ENCODE measurements around the gene THOC6.
"Not testable (repeated sequence)": the region's sequence is repeated elsewhere in the genome, so short reads cannot be mapped to it uniquely, and the experiment has no call there.

Gene THOC6

DNA sequence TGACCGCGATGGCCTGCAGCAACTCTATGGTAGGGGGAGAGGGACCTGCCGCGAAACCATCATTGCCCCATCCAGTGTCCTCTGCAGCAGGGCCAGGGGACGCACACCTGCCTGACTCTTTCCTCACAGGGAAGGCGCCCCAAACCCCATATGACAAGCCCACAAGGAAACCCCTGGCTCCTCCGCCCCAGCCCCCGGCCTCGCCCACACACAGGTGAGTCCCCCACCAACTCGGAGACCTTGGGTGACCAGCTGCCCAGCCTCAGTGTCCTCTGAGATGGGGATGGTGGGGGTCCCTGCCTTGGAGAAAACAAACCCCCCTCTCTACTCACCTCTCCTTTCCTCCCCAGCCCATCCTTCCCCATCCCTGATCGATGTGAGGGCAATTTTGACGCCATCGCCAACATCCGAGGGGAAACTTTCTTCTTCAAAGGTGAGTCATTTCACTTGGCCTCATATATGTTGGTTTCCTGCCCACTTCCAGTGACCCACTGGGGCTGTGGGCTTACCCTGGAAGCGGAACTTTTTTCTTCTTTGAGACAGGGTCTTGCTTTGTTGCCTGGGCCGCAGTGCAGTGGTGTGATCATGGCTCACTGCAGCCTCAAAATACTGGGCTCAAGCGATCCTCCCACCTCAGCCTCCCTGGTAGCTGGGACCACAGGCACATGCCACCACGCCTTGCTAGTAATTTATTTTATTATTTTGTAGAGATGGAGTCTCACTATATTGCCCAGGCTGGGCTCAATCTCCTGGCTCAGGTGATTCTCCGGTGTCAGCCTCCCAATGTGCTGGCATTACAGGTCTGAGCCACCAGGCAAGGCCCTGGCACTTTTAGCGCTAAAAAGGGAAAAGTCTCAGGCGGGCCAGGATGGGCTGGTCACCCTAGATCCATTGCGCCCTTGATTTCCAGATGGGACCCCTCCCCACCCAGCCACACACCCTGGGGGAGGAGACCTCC lies 33.6 kb downstream of the THOC6 start:
- no peak for DNase-seq

DNA sequence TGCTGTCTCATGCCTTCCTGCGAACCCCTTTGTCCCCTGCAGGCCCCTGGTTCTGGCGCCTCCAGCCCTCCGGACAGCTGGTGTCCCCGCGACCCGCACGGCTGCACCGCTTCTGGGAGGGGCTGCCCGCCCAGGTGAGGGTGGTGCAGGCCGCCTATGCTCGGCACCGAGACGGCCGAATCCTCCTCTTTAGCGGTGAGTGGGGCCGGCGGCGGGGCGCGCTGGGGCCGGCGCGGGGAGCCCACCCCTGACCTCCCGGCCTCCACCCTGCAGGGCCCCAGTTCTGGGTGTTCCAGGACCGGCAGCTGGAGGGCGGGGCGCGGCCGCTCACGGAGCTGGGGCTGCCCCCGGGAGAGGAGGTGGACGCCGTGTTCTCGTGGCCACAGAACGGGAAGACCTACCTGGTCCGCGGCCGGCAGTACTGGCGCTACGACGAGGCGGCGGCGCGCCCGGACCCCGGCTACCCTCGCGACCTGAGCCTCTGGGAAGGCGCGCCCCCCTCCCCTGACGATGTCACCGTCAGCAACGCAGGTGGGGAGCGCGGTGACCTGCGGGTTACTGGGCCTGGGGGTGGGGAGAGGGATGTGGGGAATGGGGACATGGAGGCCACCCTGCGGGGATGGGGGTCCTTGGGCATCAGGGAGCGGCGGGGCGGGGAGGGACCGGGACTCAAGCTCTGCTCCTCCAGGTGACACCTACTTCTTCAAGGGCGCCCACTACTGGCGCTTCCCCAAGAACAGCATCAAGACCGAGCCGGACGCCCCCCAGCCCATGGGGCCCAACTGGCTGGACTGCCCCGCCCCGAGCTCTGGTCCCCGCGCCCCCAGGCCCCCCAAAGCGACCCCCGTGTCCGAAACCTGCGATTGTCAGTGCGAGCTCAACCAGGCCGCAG lies 34.5 kb downstream of the THOC6 start:
- no peak for DNase-seq

DNA sequence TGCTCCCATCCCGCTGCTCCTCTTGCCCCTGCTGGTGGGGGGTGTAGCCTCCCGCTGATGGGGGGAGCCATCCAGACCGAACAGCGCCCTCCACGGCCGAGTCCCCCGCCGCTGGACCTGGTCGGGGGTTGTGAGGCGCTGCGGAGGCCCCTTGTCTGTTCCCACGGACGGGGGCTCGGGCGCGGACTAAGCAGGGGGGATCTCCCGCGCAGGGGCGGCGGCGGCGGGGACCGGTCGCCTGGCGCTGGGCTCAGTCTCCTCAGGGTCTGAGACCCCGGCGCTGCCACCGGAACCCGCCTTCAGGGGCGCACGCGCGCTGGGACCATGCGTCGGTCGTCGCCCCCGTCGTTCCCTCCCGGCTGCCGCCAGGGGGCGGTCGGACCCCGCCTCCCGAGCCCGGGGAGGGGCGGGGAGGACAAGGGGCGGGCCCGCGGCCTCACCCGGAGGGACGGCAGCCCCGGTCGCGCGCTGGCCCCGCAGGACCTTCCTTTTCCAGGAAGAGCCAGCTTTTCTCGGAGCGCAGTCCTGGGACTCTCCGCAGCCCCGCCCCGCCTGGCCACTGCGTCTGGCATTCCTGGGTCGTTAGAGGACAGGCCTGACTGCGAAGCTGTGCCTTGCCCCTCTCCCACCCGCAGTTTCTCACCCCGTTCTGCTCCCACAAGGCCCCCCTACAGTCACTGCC lies 35.3 kb downstream of the THOC6 start:
- DNase-seq = peak; percentile 25

DNA sequence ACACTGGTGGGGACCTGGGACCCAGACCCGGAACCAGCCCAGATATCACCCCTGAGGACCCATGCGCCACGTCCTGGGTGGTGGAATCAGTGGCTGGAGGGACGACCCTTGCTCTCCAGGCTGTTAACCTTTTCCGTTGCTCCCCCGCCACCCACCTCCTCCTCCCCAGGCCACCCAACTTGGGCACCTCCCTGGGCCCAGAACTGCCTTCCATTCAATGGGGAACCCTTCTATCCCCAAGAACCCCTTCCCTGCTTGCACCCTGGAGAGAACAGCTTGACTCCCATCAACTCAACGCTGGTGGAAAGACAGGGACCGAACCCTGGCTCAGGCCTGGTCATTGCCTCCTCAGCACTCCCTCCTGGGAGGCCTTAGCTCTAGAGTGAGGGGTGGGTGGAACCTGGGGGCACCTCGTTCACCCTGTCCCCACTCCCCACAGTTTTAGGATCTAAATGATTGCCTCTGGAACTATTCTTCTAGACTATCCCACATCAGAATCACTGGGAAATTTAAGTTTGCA lies 35.9 kb downstream of the THOC6 start:
- DNase-seq = no peak

DNA sequence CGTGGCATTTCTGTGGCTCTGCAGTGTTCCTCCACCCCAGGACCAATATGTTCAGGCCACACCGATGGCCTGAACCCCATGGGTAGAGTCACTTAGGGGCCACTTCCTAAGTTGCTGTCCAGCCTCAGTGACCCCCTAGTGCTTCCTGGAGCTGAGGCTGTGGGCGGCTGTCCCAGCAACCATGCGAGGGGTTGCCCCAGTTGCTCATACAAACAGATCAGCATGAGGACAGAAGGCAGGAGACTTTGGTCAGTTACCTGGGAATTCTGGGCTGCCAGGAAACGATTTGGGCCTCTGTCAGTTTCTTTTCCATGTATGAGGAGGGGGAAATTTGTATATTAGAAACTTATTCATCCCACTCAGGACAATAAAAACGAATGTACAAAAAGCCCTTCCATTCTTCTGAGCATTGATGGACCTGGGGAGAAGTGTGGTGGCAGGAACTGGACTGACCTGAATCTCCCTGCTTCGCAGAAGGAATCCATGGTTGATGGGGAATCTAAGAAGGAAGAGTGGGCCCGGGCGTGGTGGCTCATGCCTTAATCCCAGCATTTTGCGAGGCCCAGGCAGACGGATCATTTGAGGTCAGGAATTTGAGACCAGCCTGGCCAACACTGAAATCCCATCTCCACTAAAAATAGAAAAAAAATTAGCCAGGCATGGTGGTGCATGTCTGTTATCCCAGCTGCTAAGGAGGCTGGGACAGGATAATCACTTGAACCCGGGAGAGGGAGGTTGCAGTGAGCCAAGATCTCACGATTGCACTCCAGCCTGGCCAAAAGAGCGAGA lies 36.7 kb downstream of the THOC6 start:
- DNase-seq = no peak

DNA sequence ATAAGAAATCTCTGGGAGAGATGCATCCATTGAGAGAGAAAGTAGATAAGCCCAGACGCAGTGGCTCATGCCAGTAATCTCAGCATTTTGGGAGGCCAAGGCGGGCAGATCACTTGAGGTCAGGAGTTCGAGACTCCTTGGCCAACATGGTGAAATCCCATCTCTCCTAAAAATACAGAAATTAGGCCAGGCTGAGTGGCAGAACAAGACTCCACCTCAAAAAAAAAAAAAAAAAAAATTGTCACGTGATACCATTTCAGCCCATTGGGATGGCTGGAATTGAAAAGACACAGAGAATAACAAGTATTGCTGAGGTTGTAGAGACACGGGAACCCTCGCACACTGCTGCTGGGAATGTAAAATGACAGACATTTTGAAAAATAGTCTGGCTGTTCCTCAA lies 38.7 kb downstream of the THOC6 start:
- no peak for DNase-seq

DNA sequence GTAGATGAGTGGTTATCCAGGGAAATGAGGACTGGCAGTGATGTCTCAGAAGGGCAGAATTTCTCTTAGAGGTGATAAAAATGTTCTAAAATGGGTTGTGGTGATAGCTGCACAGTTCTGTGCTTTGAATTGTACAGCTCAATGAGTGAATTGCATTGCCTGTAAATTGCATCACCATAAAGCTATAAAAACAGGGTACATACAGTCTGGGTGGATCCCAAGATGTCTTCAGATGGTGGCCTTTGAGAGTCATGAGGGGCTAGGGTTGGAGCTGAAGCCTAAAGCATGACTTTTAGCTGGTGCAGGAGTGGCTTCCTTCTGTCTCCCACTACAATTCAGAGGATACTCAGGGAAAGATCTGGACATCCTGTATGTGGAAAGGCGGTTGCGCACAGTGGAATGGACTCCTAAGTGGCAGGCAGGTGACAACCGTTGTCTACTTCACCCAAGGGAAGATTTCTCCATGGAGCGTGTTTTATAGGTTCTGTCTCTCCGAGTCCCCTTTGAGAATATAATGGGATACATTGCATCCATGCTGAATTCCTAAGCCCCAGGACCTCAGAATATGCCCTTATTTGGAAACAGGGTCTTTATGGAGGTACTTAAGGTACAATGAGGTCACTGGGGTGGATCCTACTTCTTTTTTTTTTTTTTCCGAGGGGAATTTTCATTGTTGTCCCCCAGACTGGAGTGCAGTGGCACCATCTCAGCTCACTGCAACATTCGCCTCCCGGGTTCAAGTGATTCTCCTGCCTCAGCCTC lies 40.0 kb downstream of the THOC6 start:
- no peak for DNase-seq

DNA sequence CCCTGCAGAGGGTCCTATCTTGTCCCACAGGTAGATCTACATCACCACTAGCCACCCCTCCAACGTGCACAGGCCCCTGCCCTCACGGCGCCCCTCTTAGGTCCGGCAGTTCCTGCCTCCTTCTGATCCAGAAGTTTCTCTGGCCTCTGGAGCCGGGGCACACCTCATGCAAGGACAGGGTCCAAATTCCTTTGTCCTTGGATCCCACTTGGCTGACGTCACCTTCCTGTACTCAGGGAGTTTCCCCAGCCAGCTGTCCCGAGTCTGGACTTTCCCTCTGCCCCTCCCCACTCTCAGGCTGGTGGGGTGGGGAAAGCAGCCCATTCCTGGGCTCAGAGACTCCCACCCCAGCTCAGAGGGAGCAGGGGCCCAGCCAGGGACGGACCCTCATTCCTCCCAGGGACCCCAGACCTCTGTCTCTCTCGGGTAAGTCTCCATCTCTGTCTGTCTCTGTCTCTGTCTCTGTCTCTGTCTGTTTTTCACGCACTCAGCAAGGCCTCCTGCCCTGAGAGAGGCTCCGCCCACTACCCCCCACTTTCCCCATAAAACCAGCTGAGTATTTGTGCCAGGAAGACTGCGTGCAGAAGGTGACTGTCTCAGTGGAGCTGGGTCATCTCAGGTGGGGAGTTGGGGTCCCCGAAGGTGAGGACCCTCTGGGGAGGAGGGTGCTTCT lies 41.4 kb downstream of the THOC6 start, which contains the start of gene IL32:
TSS of gene IL32 (plus strand) at position 572 of the 673 bp plus-strand sequence. CDS start 172 bp downstream, outside the sequence.
- DNase-seq = no peak

DNA sequence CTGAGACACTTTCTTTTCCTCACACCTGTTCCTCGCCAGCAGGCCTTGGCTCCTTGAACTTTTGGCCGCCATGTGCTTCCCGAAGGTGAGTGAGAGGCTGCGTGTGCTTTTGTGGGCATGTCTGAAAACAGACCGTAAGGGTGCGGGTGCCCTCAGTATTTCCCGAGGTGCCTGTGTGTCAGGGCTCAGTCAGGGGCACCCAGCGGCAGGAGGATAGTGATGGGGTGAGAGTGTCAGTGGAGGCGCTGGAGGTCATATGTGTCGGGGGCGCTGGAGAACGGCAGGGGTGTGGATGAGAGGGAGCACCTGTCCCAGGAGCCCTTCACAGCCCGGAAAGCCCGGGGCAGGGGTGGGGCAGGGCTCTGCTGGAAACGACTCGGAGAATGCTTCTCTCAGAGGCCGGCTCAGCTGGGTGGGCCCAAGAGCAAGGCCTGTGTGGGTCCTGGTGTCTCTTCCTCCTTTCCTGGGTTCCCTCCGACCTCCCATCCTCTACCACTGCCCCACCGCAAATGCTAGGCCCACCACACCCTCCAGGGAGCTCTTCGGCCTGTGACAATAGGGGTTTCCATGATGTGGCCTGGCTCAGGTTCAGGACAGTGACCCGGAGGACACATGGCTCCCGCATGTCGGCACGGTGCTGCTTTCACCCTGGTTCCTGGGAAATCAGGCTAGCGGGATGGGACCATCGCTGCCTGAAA lies 42.1 kb downstream of the THOC6 start:
- DNase-seq = no peak

DNA sequence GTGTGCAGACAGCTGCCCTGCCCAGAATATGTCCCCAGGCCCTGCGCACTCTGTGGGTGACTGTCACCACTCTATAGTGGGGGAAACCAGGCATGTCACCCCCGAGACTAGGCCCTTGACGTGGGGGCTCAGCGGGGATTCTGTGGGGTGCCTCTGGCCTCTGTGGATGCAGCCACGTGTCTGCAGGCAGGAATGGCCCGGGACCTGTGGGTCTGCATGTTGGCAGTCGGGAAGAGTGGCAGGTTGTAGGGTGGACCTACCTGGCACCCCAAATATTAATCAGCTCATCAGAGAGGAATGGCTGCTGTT lies 42.6 kb downstream of the THOC6 start:
- no peak for DNase-seq

DNA sequence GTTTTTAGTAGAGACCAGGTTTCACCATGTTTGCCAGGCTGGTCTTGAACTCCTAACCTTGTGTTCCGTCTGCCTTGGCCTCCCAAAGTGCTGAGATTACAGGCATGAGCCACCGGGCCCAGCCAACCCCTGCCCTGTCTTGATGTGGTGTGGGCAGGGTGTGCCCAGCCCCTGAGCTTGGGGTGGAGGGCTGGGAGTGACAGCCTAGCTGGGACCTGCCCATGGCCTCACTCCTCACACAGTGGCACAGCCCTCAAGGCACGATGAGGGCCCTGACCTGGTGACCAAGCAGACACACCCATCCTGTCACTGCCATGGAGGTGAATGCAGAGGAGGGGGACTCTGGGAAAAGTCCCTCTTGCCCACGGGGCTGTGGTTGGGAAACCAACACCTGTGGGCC lies 44.7 kb downstream of the THOC6 start:
- DNase-seq = no peak

DNA sequence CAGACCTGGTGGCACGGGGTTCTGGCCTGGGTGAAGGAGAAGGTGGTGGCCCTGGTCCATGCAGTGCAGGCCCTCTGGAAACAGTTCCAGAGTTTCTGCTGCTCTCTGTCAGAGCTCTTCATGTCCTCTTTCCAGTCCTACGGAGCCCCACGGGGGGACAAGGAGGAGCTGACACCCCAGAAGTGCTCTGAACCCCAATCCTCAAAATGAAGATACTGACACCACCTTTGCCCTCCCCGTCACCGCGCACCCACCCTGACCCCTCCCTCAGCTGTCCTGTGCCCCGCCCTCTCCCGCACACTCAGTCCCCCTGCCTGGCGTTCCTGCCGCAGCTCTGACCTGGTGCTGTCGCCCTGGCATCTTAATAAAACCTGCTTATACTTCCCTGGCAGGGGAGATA lies 45.3 kb downstream of the THOC6 start:
- not testable (repeated sequence) for DNase-seq

DNA sequence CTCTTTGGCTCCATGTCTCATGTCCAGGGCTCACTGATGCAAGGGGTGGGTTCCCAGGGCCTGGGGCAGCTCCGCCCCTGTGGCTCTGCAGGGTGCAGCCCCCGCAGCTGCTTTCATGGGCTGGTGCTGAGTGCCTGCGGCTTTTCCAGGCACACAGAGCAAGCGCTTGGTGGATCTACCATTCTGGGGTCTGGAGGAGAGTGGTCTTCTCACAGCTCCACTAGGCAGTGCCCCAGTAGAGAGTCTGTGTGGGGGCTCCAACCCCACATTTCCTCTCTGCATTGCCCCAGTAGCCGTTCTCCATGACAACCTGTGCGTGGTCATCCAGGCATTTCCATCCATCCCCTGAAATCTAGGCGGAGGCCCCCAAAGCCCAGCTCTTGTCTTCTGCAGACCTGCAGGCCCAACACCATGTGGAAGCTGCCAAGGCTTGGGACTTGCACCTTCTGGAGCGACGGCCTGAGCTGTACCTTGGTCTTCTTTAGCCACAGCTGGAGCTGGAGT lies 46.8 kb downstream of the THOC6 start:
- no peak for DNase-seq

DNA sequence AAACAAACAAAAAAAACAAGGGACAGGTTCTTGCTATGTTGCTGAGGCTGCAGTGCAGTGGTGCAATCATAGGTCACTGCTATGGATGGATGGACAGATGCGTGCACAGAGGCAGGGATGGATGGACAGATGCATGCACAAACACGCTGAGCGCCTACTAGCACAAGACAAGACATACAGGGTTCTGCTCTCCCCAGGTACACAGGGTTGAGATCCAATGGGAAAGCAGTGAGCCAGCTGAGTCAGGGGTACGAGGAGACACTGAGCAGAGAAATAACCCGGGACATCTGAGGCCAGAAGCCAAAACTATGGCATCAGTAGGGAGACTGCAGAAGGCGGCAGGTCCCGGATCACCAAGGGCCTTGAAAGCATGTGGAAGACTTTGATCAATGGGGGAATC lies 47.8 kb downstream of the THOC6 start:
- no peak for DNase-seq

DNA sequence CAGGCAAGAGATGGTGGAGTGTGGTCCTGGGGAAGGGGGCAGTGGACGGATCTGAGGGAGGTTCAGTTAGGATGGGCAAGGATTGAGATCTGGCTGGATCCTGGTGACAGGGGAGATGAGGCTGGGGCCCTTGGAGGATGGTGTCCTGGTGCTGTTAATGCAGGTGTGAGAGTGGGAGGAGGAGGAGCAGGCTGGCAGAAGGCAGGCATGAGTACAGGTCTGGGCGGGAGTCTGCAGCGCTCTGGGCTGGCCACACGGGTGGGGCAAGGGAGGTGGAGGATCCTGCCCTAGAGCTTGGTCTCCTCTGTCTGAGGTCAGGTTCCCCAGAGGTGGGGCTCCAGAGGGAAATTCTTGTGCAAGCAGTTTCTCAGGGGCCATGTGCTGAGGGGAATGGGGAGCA lies 48.3 kb downstream of the THOC6 start:
- not testable (repeated sequence) for DNase-seq

DNA sequence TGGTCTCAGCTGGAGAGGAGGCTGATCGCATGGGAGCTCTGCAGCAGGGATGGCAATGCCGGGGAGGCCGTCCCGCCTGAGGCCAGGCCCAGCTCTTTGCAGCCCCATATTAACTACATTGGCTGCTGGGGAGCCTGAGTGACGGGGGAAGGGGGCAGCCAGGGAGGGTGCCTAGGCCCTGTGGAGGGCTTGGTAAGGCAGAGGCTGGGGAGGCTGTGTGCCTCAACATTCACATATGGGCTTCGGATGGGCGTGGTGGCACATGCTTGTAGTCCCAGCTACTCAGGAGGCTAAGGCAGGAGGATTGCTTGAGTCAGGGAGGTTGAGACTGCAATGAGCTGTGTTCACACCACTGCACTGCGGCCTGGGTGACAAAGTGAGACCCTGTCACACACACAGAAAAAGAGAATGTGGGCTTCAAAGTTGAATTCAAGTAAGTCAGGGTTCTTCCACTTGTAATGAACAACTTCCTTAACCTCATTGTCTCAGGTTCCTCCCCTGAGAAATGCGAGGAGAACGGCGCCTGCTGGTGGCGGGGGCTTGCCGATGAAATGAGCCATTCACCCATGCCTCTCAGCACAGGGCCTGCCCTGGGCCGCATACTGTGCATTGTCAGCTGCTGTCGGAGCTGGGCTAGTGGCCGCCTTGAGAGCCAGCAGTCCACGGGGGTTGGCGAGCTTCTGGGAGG lies 48.9 kb downstream of the THOC6 start:
- not testable (repeated sequence) for DNase-seq

DNA sequence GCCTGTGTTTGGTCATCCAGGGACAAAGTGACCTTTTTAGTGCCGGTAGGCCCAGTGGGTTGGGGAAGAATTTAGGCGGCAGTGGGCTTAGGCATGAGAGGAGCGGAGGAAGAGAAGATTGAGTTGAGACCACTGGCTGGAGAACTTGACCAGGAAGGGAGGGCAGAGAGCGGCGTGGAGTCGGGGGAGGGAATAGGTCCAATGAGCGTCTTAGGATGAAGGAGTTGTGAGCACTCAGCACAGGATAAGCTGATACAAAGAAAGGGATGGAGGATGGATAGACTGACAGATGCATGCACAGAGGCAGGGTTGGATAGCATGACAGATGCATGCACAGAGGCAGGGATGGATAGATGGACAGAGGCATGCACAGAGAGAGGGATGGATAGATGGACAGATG lies 49.6 kb downstream of the THOC6 start:
- DNase-seq = no peak

DNA sequence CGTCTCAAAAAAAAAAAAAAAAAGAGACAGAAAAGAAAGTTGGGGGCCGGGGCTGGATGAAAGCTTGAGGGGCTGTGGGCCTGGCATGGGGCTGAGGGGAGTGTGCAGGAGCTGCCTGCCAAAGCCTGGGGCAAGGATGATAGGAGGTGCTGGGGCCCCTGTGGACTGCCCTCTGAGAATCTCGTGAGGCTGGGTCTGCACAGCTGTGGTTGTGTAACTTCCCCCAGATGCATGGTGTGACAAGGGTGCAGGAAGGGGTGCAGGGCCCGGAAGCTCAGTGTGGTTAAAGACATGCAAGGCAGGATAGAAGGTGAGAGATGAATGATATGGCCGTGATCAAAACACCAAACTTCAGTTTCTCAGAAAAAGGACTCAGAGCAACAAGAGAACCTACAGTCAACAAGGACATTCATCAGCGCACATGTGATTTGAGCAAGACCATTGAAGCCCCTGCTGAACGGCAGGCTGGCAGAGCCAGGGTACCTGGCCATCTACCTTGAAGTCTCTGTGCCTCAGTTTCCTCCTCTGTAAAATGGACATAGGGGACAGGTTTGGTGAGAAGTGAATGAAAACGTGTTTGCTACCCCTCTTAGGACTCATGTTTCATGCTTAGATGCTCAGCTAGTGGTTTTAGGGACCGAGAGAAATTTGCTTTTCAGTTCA lies 51.2 kb downstream of the THOC6 start:
- DNase-seq = no peak

DNA sequence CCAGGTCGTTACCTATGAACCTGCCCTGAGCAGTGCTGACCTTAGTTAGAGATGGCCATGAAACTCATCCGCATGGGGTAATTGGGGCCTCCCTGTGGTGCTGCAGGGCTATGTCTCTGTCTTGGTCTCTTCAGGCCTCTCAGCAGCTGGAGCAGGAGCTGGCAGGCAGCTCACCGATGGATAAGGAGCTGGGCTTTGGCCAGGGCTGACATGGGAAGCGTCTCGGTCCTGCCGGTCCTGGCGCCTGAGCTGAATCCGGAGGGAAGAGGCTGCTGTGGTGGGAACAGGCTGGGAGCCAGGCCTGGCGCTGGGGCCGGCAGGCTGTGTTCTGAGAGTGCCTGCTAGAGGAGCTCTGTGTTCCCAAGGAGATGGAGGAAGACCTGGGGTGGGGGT lies 51.7 kb downstream of the THOC6 start:
- DNase-seq = no peak

All from NCI-H510A treated with DMSO at 0.1 percent for 48 hours (cell line).